Smooth muscle cell (in vitro differentiated cells): Measurements from ENCODE around the gene KNDC1. TPM values are rescaled to one million over a fixed set of nuclear protein-coding genes. Genes with fewer than 3 reads are reported as not detected.

Experiments
- DNase-seq: peaks from one replicate; lab custom pipeline; 2025; ENCODE audit not compliant: unreplicated experiment; lab: John Stamatoyannopoulos, UW
- H2AFZ ChIP-seq: fragments of 200-600 bp; sonication (generic); 2 replicates; pipeline ENCODE4 v1.6.0; 2016; ENCODE audit warnings: antibody characterized with exemption, low read depth, mild to moderate bottlenecking
- H3F3A ChIP-seq: fragments of 200-600 bp; sonication (generic); 2 replicates; pipeline ENCODE4 v1.6.0; 2017; ENCODE audit warnings: antibody characterized with exemption, low read depth
- H3K27ac ChIP-seq: fragments of 200-600 bp; sonication (generic); 2 replicates; pipeline ENCODE4 v1.5.1; 2016; ENCODE audit warnings: low read depth, mild to moderate bottlenecking
- H3K27me3 ChIP-seq: fragments of 200-600 bp; sonication (generic); 2 replicates; pipeline ENCODE4 v1.6.1; 2016; ENCODE audit warnings: low read depth, mild to moderate bottlenecking
- H3K36me3 ChIP-seq: fragments of 200-600 bp; sonication (generic); 2 replicates; pipeline ENCODE4 v1.5.1; 2016; ENCODE audit warnings: low read depth
- H3K4me1 ChIP-seq: fragments of 200-600 bp; sonication (generic); 2 replicates; pipeline ENCODE4 v1.5.1; 2016; ENCODE audit warnings: low read depth
- H3K4me2 ChIP-seq: fragments of 200-600 bp; sonication (generic); 2 replicates; pipeline ENCODE4 v1.6.0; 2016; ENCODE audit warnings: mild to moderate bottlenecking
- H3K4me3 ChIP-seq: fragments of 200-600 bp; sonication (generic); 2 replicates; pipeline ENCODE4 v1.5.1; 2016; ENCODE audit warnings: mild to moderate bottlenecking
- H3K79me2 ChIP-seq: fragments of 200-600 bp; sonication (generic); 2 replicates; pipeline ENCODE4 v1.6.0; 2016; ENCODE audit warnings: low read depth, mild to moderate bottlenecking
- H3K9ac ChIP-seq: fragments of 200-600 bp; sonication (generic); 2 replicates; pipeline ENCODE4 v1.6.0; 2016; ENCODE audit warnings: low read depth
- H3K9me3 ChIP-seq: fragments of 200-600 bp; sonication (generic); replicated peaks from 2 replicates; pipeline ENCODE4 v1.5.1; 2016; ENCODE audit warnings: low read depth
- H4K20me1 ChIP-seq: fragments of 200-600 bp; sonication (generic); 2 replicates; pipeline ENCODE4 v1.6.0; 2016; ENCODE audit warnings: low read depth
- WGBS: methylation state at CpG from one replicate; pipeline ENCODE4 v1.1.7; 2016; ENCODE audit warnings: low lambda C conversion rate; 5-methylcytosine and 5-hydroxymethylcytosine counted together
- microRNA counts: library from miRNA; unstranded; fragments of <30 nt; microRNA quantifications from one replicate; lab custom pipeline; 2016
- microRNA-seq: library from miRNA; unstranded; fragments of <30 nt; microRNA quantifications from one replicate; pipeline ENCODE4, GENCODE V29; 2016; ENCODE audit warnings: borderline number of aligned reads
- polyA plus RNA-seq: library from polyadenylated mRNA; unstranded; fragments of >200 nt; fragmentation: Nextera tagmentation; extraction: Ambion mirVana; gene quantifications from 2 replicates; pipeline ENCODE4 v1.2.1, GENCODE V29; 2016
- total RNA-seq: library from RNA; depleted of rRNA; stranded (reverse); fragments of >200 nt; gene quantifications from 2 replicates; pipeline ENCODE4 v1.2.3, GENCODE V29; 2014
- TF ChIP-seq, protein P1 (sequence below): fragments of 200-600 bp; sonication (generic); IDR thresholded peaks from 2 replicates; pipeline ENCODE4 v1.5.1; 2017; ENCODE audit warnings: borderline replicate concordance, mild to moderate bottlenecking, antibody characterized with exemption; ENCODE audit not compliant: insufficient read depth, poor library complexity, severe bottlenecking

The KNDC1 gene
- total and polyA plus RNA-seq, 2 experiments from 2014 or later: 2.3 to 3.1 TPM

DNA sequence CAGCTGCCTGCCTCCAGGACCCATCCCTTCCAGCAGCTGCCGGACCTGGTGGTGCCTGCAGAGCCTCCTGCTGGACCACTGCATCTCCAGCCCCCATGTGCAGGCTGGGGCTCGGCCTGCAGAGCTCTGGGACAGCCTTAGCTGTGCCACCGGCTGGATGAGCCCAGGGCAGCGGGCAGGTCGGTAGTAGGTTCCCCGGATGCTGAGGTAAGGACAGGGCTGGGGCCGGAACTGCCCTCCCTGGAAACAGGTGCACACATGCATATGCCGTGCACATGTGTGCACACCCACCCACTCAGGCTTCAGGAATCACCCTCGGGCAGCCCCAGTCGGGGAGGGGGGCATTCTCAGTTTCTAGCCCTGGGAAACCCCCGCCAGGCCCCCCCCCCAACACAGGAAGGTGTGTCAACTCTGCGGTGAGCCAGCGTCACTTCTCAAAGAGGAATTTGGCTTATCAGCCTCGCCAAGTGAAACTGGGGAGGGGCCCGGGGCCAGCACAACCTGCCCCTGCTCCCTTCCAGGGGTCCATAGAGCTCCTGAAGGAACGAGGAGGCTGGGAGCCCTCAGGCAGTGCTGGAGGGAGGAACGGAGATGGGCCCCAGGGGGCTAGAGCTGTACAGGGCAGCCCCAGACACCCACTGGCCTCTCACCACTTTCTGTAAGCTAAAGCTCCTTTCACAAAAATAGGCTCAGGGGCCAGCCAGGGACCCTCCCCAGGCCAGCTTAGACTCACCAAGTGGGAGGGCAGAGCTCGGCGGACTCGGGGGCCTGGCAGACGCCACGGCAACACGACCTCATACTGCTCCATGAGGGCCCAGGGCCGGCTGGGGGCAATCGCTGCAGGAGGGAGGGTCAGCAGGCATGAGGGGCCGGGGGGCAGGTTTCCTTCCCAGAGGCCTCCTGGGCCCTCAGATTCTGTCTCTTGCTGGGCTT, 115.0 kb downstream of the KNDC1 start:
- H3K9me3 ChIP-seq: no peaks in the 10 kb centered on the region
- no peak overlapping the region for H3K4me2 ChIP-seq
- H3K36me3 ChIP-seq: no peaks in the 10 kb centered on the region
- H3K9ac ChIP-seq: no peak overlapping the region
- H3K27me3 ChIP-seq: peaks cover 23% of the 10 kb centered on the region
- H3K4me3 ChIP-seq: no peak overlapping the region
- TF ChIP-seq, protein P1, sequence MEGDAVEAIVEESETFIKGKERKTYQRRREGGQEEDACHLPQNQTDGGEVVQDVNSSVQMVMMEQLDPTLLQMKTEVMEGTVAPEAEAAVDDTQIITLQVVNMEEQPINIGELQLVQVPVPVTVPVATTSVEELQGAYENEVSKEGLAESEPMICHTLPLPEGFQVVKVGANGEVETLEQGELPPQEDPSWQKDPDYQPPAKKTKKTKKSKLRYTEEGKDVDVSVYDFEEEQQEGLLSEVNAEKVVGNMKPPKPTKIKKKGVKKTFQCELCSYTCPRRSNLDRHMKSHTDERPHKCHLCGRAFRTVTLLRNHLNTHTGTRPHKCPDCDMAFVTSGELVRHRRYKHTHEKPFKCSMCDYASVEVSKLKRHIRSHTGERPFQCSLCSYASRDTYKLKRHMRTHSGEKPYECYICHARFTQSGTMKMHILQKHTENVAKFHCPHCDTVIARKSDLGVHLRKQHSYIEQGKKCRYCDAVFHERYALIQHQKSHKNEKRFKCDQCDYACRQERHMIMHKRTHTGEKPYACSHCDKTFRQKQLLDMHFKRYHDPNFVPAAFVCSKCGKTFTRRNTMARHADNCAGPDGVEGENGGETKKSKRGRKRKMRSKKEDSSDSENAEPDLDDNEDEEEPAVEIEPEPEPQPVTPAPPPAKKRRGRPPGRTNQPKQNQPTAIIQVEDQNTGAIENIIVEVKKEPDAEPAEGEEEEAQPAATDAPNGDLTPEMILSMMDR: no peak
- peaks cover 14% of the 10 kb centered on the region for H4K20me1 ChIP-seq
- H3K27ac ChIP-seq: no peak overlapping the region
- no peak overlapping the region for H2AFZ ChIP-seq
- H3K79me2 ChIP-seq: no peaks in the 10 kb centered on the region
- peaks cover 12% of the 10 kb centered on the region for H3K4me1 ChIP-seq
- no peak for DNase-seq
- 77% methylated on average over 26 of the region's 26 CpGs for WGBS
- H3F3A ChIP-seq: peaks cover 4% of the 10 kb centered on the region

DNA sequence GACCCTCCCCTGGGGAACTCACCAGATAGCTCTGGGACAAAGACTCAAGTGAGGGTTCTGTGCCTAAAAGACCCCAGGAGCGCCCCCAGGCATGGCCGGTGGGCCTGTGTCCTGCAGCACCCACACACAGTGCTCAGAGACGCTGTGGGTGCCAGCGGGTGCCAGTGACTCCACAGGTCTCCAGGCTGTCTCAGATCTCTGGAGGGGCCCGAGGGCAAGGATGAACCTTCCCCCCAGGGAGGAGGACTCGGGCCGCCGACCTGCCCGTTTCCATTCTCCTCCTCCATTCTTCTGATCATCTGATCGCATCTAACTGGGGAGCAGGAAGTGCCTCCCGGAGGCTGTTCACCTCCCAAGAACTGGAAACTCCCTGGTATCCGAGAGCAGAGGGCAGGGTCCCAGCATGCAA, 115.7 kb downstream of the KNDC1 start:
- no peaks in the 10 kb centered on the region for H3K79me2 ChIP-seq
- H3K4me1 ChIP-seq: peaks cover 12% of the 10 kb centered on the region

More for the DNA sequence above, 115.7 kb downstream of the KNDC1 start:
- Histone ChIP-seq H3K9me3 (no peaks in the 10 kb centered on the region), H3K36me3 (no peaks in the 10 kb centered on the region), H3K9ac (no peak overlapping the region), H3K27ac (no peak overlapping the region), H2AFZ (no peak overlapping the region), H3K27me3 (peaks cover 23% of the 10 kb centered on the region), H3K4me2 (no peak overlapping the region), H4K20me1 (peaks cover 14% of the 10 kb centered on the region), H3K4me3 (no peak overlapping the region), H3F3A (peaks cover 4% of the 10 kb centered on the region)
- no peak for DNase-seq
- WGBS: 64% methylated on average over 12 of the region's 12 CpGs
- TF ChIP-seq, protein P1: no peak

MicroRNA genes within 50 kb of the gene (microRNA counts, 767-probe panel; counts per million panel counts)
- microRNA hsa-miR-202-3p (lab: Ali Mortazavi, UCI): 183 counts per million

Small RNAs within 50 kb of the gene (microRNA-seq; reads per million reads assigned to microRNA genes)
- not detected for gene MIR202

Other genes with a start within 250 kb of the KNDC1 start
- gene CFAP46, start 217.6 kb upstream of the KNDC1 start, total RNA-seq: 1.1 and 4.1 TPM in 2 replicates
- 2.0 and 3.1 TPM in 2 replicates for gene CFAP46, start 217.6 kb upstream of the KNDC1 start, polyA plus RNA-seq
- not detected in 2 replicates for gene ADGRA1, start 72.3 kb upstream of the KNDC1 start, total RNA-seq
- not detected in 2 replicates for gene ADGRA1, start 72.3 kb upstream of the KNDC1 start, polyA plus RNA-seq
- not detected in 2 replicates for gene UTF1, start 70.0 kb downstream of the KNDC1 start, total RNA-seq
- gene UTF1, start 70.0 kb downstream of the KNDC1 start, polyA plus RNA-seq: not detected in 2 replicates
- gene VENTX, start 77.6 kb downstream of the KNDC1 start, total RNA-seq: not detected in 2 replicates
- gene VENTX, start 77.6 kb downstream of the KNDC1 start, polyA plus RNA-seq: 0.33 TPM in 1 of 2 replicates, not detected in the other
- 0.36 and 0.85 TPM in 2 replicates for gene ADAM8, start 116.6 kb downstream of the KNDC1 start, total RNA-seq
- 0.70 and 0.96 TPM in 2 replicates for gene ADAM8, start 116.6 kb downstream of the KNDC1 start, polyA plus RNA-seq
- gene TUBGCP2, start 148.7 kb downstream of the KNDC1 start, total RNA-seq: 39.5 and 48.5 TPM in 2 replicates
- 40.5 and 47.0 TPM in 2 replicates for gene TUBGCP2, start 148.7 kb downstream of the KNDC1 start, polyA plus RNA-seq
- gene ZNF511, start 148.7 kb downstream of the KNDC1 start, total RNA-seq: 15.3 and 20.0 TPM in 2 replicates
- 52.3 and 70.2 TPM in 2 replicates for gene ZNF511, start 148.7 kb downstream of the KNDC1 start, polyA plus RNA-seq
- gene CALY, start 176.7 kb downstream of the KNDC1 start, total RNA-seq: 2.4 and 7.8 TPM in 2 replicates
- gene CALY, start 176.7 kb downstream of the KNDC1 start, polyA plus RNA-seq: 9.4 and 10.1 TPM in 2 replicates
- gene PRAP1, start 187.2 kb downstream of the KNDC1 start, total RNA-seq: not detected in 2 replicates
- gene PRAP1, start 187.2 kb downstream of the KNDC1 start, polyA plus RNA-seq: 0.27 and 1.4 TPM in 2 replicates
- gene FUOM, start 197.8 kb downstream of the KNDC1 start, total RNA-seq: 16.6 and 19.5 TPM in 2 replicates
- gene FUOM, start 197.8 kb downstream of the KNDC1 start, polyA plus RNA-seq: 43.9 and 46.7 TPM in 2 replicates
- 63.2 and 63.8 TPM in 2 replicates for gene ECHS1, start 213.1 kb downstream of the KNDC1 start, total RNA-seq
- 112 and 113 TPM in 2 replicates for gene ECHS1, start 213.1 kb downstream of the KNDC1 start, polyA plus RNA-seq
- gene PAOX, start 219.0 kb downstream of the KNDC1 start, total RNA-seq: 1.9 and 3.3 TPM in 2 replicates
- 7.0 and 7.1 TPM in 2 replicates for gene PAOX, start 219.0 kb downstream of the KNDC1 start, polyA plus RNA-seq
- 20.6 and 31.6 TPM in 2 replicates for gene MTG1, start 233.9 kb downstream of the KNDC1 start, total RNA-seq
- gene MTG1, start 233.9 kb downstream of the KNDC1 start, polyA plus RNA-seq: 53.5 and 70.0 TPM in 2 replicates